Stimulated activated CD4-positive, alpha-beta T cell treated with anti-CD3 and anti-CD28 coated beads, Interleukin-2, amount 100 ng/mL, for 4 hours (primary cell): ENCODE data around the gene RAD9A.
A peak's percentile ranks its signal among the peaks of the same experiment; 100 is the strongest.
"Not testable (repeated sequence)": the region's sequence is repeated elsewhere in the genome, so short reads cannot be mapped to it uniquely, and the experiment has no call there.

ENCODE experiments used
- DNase-seq: peaks from one replicate; pipeline ENCODE4 v3.0.0-alpha.2; 2020; ENCODE audit warnings: low read depth

RAD9A gene

DNA sequence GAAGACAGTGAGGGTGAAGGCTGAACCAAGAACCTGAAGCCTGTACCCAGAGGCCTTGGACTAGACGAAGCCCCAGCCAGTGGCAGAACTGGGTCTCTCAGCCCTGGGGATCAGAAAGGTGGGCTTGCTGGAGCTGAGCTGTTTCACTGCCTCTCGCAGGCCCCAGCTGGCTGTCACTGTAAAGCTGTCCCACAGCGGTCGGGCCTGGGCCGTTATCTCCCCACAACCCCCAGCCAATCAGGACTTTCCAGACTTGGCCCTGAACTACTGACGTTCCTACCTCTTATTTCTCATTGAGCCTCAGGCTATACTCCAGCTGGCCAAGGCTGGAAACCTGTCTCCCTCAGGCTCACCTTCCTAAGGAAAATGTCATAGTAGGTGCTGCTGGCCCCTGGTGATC is 5.8 kb downstream of the RAD9A start:
- DNase-seq = no peak

DNA sequence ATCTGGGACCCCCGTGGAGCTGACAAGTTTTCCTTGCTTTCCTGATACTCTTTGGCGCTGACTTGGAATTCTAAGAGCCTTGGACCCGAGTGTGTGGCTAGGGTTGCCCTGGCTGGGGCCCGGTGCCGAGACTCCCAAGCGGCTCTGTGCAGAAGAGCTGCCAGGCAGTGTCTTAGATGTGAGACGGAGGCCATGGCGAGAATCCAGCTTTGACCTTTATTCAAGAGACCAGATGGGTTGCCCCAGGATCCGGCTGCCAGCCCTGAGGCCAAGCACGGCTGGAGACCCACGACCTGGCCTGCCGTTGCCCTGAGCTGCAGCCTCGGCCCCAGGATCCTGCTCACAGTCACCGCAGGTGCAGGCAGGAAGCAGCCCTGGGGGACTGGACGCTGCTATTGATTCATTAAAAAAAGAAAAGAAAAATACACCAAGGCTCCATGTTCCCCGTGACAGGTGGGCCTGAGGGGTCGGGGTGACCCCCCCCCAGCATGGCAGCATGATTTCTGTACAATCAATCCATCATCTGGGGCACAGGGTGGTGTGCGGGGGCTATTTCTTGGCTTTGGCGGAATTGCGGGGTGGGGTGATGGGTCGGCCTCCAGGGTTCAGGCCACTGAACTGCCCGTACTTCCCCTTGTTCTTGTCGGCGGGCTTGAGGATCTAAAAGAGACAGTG is 6.3 kb downstream of the RAD9A start:
- no peak for DNase-seq

DNA sequence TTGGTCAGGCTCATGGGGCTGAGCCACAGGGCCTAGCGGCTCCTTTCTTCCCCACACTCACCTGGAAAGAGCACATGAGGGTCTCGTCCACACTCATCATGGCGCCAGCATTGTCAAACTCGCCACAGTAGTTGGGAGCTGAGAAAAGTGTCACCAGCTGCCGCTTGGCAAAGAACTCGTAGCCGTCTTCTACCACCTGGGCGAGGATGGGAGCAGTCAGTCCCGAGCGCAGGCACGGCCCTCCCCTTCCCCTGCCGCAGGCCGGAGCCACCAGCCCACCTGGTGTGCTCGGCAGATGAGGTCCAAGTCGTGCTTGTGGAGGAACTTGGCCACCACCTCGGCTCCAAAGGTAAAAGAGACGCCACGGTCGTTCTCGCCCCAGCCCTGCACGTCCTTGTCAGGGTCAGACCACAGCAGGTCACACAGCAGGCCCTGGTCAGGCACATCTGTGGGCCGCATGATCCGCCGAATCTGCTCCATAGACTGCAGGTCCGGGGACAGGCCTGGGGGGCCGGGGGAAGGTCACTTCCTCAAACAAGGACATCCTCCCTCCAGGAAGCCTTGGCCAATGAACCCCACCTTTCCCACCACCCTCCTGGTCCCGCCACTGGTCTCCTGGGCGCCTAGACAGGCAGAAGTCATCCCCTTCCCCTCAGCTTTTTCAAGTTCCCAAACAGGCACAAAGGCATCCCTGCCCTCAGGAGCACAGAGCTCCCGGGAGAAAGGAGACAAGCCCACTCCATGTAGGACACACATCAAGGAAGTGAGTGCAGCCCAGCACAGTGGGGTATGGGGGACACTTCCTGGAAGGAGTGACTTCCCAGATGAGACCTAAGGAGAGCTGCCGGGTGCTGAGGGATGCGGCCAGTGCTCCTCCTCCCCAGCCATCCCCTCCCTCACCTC is 7.1 kb downstream of the RAD9A start:
- no peak for DNase-seq

DNA sequence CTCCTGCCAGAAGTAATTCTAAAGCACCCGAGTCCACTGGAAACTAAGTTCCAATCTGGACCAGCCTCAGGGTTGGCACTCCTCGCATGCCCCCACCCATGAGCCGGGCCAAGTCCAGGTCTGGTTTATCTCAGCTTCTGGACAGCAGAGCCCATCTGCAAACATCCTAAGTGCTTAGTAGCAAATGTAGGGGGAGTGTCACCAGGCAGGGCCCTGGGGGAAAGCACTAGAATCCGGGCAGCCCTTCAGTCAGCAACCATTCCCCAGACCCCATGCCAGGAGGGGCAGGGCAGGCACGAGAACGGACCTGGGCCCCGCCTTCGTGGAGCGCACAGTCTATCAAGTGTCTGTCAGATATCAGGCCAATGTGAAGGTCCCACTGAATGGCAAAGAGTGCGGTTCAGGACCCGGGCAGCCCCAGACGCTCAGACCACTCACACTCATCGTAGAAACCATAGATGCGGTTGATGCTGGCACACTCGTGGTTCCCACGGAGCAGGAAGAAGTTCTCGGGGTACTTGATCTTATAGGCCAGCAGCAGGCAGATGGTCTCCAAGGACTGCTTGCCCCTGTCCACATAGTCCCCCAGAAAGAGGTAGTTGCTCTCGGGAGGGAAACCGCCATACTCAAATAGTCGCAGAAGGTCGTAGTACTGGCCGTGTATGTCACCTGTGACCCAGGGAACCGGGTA is 8.6 kb downstream of the RAD9A start:
- DNase-seq = no peak

DNA sequence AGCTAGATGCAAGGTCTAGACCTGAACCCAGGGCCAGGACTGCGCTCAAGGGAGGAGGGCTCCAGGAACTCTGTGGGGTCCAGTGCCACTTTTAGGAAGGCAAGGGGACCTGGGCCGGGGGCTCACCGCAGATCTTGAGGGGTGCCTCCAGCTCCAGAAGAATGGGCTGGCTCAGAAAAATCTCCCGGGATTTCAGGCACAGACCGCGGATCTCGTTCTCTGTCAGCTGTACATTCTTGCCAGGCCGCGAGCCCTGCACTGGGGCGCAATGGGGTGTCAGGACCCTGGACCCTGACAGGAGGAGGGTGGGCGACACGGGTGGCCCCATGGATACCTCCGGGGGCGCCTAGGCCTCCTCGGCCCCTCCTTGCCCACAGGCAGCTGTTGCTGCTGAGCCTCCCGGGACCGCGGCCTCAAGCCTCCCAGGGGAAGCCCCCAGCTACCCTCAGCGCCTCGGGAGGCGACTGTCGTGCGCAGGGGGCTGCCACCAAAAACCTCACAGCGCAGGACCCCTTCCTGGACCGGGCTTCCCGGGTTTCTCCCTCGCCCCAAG is 9.2 kb downstream of the RAD9A start:
- DNase-seq = no peak

DNA sequence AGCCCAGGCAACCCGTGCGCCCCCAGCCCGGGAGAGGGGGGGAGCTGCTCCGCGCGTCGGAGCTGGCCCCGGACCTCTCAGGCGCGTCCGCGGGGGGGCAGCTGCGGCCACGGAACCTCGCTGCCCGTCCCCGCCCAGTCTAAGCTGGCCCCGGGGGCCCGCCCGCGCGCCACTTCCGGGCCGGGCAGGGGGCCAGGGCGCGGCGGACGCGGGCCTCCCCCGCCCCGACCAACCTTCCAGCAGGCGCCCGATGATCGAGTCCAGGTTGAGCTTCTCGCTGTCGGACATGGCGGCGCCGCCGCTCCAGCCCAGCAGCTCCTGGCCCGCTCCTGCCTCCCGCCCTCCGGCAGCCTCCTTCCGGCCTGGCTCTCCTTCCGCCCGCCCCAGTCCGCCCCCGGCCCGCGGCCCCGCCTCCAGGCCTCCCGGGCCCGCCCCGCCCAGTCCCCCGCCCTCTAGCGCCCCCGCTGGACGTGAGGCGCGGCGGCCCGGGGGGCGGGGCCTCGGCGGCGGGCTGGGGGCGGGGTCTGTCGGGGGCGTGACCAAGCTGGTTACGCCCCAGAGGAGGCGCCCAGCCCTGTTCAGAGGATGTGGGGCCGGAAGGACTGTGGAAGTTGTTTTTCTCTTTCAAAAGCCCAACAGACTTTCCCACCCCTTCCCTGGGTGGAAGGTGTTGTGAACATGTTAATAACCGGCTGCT is 9.9 kb downstream of the RAD9A start, which contains the start of gene PPP1CA:
Gene PPP1CA, minus strand, starts transcription at position 364 of the 697 bp plus-strand sequence. Its CDS starts 76 bp downstream, at position 288.
- DNase-seq = peak; percentile 87

DNA sequence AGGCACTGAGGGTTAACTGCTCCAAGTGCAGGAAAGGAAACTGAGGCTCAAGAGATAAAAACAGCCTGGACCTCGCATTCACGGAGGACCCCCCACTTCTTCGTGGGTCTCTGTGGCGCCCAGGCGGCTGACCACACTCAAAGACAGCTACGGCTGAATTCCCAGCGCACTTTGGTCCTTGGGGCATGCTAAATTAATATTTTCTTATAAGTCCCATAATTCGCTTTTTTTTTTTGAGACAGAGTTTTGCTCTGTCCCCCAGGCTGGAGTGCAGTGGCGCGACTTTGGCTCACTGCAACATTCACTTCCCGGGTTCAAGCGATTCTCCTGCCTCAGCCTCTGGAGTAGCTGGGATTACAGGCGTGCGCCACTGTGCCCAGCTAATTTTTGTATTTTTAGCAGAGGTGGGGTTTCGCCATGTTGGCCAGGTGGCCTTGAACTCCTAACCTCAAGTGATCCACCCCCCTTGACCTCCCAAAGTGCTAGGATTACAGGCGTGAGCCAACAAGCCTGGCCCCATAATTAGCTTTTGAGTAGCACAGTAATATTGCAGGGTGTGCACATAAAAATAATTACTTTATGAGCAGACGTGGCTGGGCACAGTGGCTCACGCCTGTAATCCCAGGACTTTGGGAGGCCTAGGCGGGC is 10.5 kb downstream of the RAD9A start:
- DNase-seq = not testable (repeated sequence)

DNA sequence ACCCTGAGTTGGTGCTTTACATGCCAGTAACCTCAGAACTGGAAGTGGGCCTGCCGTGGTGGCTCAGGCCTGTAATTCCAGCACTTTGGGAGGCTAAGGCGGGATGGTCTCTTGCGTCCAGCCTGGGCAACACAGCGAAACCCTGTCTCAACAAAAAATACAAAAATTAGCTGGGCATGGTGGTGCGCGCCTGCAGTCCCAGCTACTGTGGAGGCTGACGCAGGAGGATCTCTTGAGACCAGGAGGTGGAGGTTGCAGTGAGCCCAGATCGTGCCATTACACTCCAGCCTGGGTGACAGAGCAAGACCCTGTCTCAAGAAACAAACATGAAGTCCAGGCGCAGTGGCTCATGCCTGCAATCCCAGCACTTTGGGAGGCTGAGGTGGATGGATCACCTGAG is 11.3 kb downstream of the RAD9A start:
- DNase-seq = not testable (repeated sequence)

DNA sequence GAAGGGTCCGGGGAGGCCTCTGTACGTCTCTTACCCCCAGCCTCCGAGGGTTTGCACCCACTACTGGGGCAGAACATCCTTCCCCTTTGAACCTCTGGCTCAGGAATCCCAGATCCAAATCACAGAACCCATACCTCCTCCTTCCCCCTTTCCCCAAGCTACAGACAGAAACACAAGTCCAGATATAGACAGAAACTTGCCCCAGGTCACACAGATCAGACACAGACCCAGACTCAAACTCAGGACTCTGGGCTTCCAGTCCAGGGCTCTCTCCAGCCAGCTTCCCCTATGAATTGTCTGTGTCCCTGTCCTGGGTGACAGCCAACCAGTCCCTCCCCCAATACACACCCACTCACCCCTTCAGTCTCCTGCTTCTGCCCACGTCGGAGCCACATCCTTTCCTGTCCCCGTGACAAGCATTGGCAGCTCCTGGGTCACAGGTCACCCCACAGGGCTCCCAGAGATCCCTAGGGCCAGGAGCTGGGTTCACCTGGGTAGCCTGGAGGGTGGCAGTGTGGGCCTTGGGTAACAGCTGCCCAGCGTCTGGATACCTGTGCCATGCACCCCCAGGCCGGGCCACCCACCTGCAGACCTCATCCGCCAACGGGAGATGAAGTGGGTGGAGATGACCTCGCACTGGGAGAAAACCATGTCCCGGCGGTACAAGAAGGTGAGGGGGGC is 12.9 kb downstream of the RAD9A start:
- DNase-seq = no peak

DNA sequence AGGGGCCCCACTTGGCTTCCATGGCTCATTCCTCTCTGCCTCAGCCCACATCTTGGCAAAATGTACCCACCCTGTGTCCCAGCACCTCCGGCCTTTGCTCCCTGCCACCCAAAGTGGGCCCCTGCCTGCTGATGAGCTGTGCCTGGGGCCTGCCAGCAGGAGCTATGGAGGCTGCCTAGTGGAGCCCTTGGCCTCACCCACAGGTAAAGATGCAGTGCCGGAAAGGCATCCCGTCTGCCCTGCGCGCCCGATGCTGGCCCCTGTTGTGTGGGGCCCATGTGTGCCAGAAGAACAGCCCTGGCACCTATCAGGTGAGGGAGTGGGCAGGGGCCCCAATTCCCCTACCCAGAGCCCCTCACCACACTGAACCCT is 13.4 kb downstream of the RAD9A start:
- DNase-seq = no peak

DNA sequence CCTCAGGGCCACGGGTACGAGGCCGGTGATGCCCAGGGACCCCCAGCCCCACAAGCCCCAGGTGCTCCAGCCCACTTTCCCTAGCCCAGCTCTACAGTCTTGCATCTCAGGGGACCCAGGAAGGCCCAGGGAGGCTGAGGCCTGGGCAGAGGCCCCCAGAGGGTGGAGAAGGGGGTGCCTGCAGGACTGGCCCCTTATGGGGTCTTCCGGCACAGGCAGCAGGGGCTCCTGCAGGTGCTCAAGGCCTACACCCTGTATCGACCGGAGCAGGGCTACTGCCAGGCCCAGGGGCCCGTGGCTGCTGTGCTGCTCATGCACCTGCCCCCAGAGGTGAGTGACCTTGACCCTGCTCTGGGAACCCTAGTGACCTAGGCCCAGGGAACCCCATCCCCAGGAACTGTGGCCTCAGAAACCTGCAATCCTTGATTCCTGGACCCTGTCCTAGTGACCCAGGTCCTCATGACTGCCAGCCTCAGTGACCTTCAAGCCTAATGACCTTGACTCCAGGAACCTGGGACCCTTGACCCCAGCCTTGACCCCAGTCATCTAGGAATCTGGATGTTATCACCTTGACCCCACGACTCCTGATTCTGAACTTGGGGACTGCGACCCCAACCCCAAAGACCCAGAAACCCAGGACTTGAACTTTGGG is 14.0 kb downstream of the RAD9A start:
- no peak for DNase-seq

DNA sequence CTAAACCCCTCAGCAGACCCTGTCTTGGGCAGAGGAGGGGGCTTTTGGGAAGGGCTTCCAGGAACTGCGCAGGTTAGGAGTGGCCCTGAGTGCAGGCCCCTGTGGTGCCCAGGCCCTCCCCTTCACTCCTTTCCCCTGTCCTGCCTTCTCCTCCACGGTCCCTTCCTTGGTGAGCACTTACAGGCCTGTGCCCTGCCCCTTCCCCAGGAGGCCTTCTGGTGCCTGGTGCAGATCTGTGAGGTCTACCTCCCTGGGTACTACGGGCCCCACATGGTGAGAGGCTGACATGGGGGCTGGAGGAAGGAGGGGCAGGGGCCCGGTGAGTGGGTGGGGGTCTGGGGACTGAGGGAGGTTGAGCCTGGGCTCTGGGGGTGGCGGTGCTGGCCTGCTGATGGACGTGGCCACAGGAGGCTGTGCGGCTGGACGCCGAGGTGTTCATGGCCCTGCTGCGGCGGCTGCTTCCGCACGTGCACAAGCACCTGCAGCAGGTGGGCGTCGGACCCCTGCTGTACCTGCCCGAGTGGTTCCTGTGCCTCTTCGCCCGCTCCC is 14.7 kb downstream of the RAD9A start:
- no peak for DNase-seq

DNA sequence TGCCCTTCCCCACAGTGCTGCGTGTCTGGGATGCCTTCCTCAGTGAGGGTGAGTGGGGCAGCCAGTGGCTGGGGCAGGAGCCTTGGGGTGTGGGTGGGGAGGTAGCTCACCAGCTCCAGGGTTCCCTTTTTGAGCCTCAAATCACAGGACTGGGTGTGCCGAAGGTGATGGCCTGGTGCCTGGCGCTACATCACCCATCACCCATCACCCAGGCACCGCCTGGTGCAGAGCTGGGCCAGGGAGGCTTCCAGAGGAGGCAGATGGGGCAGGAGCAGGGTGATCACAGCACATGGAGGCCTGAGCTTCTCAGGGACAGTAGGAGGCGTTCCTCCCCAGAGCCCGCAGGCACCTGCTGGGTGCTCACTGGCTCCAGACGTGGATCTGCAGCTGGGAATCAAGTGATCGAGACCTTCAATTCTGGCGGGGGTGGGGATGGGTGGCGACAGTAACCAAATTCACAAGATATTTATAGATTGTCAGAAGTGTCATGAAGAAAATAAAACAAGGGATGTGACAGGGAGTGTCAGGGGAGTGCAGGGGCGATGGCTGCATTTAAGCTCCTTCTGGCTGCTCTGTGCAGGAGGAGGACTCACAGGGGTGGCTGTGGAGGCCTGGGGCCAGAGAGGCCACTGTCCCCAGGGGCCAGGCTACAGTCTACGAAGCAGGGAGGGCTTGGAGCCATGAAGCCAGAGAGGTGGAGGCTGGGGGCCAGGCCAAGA is 15.3 kb downstream of the RAD9A start:
- DNase-seq = no peak

DNA sequence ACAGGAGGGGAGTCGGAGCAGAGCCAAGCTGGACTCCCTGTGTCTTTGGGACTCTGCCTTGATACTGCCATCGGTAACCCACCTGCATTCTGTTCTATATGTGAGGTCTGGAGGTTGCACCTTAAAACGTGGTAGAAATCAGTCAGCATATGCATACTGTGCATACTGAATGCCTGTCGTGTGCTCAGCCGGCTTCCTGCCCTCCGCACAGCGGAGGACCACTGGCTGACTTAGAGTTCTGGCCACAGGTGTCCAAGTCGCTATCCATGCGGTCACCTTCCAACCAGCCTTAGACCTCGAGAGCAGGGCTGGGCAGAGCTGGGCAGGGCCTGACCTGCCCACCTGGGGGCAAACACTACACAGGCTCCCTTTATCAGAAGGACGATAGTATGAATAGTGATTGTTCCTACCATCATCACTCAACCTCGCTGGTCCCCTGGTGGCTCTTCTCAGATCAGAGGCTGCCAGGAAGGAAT is 15.9 kb downstream of the RAD9A start:
- no peak for DNase-seq

DNA sequence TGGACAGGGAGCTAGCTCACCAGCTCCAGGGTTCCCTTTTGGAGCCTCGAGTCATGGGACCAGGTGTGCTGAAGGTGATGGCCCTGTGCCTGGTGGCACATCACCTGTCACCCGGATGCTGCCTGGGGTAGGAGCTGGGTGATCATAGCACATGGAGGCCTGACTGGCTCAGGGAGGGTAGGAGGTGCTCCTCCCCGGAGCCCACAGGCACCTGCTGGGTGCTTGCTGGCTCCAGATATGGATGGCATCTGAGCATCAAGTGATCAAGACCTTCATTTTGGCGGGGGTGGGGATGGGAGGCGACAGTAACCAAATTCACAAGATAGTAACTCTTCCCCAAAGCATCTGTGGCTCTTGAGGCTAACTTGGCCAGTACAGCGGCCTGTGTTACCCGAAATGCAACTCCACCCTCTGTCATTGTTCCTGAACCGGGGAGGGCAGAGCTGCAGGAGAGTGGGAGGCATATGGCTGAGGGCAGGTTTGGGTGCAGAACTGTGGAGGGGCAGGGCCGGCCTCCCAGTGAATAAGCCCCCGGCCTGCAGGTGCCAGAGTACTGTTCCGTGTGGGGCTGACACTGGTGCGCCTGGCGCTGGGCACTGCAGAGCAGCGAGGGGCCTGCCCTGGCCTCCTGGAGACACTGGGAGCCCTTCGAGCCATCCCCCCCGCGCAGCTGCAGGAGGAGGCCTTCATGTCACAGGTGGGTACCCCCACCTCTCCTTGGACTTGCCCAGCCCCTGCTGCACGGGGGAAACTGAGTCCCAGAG is 16.8 kb downstream of the RAD9A start:
- no peak for DNase-seq

DNA sequence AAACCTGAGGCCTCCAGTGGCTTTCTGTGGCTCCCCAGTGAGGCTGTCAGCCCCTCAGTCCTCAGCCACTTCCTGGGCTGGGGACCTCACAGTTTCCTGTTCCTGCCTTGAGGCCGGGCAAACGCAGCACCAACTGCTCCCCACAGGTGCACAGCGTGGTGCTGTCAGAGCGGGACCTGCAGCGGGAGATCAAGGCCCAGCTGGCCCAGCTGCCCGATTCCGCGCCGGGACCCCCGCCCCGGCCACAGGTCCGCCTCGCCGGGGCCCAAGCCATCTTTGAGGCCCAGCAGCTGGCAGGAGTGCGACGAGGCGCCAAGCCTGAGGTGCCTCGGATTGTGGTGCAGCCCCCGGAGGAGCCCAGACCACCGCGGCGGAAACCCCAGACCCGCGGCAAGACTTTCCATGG is 17.5 kb downstream of the RAD9A start:
- no peak for DNase-seq

DNA sequence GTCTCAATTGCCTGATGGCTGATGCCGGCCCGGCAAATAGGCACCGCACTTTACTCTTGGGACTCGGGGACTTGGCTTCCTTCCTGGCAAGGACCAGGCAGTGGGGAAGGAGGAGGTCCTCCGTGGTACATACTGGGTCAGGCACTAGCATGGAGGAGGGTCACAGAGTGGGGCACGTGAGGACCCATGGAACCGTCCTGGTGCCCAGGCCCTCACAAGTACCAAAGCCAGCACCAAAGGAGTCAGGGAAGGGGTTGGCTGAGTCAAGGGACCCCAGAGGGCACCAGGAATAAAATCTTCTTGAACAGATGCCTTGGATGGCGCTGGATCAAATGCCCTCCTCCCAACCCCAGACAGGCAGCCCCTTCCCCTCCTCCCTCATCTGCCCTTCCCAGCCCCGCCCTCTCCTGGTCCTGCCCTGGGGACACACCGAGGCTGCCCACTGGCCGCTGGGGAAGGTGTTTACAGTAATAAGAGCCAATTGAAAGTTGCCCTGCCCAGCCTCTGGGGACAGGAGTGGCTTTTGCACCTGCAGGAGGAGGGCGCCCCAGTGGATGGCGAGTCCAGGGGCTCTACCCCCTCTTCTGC is 18.1 kb downstream of the RAD9A start:
- no peak for DNase-seq

DNA sequence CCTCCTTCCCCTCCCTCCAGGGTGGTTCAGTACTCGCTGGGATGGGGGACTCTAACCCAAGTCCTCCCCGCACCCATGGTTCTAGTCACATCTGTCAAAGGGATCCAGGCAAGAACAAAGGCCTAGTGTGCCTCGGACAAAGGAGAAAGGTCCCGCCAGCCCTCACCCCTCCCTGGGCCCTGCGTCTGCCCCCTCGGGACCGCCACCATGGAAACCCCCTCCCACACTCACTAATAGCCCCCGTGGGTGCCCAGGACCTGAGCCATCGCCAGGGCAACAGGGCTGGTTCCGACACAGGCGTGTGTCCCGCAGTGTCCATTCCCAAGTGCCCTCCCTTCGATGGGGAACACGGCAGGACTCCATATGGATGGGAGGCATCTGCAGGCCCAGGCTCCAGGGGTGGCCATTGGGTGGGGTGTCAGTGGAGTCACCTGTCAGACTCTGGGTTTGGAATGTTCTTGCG is 18.6 kb downstream of the RAD9A start:
- DNase-seq = no peak
